Activated CD8-positive, alpha-beta memory T cell treated with anti-CD3 and anti-CD28 coated beads for 1 hour (primary cell): ENCODE results near the gene NPS.

Experiments used
- DNase-seq, 2 donors: peaks; one replicate each; pipeline ENCODE4 v3.0.0-alpha.2; 2020; ENCODE audit warnings: low read depth in 1 of 2; ENCODE audit errors: extremely low read depth in 1 of 2

The NPS gene

DNA sequence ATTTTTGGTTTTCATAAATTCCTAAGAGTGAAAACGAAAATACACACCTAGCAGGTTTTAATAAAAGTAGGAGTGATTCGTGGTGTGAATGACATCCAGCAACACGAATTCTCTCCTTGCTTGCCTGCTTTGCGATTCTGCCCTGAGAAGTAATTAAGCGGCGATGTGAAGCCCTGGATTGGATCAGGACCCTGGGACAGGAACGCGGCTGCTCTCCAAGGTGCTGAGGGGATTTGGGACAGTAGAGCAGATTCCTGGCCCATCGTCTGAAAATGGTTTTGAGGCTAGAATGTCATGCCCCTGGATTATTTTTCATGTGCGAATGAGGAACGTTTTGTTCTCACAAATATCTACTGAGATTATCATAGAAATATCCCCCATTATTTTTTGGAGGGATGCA, 7.8 kb downstream of the NPS start:
- no peak for DNase-seq

GRCh38 chr10:127561647-127562046, 12.5 kb downstream of the NPS start:
- DNase-seq = no peak

DNA sequence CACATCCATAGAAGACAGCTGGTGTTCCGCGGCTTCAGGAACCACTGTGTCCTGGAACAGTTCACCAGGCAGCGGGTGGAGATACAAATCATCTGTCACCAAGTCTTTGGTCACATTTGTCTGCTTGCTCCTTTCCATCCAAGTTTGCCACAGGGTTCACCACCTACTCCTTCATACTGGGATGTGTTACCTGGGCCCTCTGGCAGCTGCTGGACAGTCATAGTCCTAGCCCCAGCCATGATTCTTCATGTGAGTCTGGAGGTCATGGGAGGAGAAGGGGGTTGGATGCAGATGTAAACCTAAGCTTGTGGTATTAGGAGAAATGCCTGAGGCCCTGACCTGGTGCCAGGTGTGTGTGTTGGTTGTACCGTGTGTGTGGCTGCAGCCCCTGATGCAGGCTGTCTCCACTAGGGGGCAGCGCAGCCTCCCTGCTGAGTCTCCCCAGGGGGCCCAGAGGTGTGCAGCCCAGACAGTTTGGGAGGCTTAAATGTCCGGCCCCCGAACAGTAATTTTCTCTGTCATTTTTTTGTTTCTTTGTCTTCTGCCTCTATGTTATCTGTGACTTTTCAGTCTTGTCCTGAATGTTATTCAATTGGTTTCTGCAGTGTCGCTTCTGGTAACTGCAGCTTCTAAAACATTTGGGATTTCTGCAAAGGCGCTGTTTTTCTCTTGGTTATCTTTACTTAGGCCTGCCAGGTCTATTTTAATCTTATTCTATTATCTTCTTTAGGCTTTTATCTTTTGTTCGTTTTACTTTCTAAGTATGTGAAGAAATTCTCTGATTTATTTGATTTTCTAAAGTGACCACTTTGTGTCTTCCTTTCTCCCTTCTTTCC, 14.8 kb downstream of the NPS start:
- no peak for DNase-seq

DNA sequence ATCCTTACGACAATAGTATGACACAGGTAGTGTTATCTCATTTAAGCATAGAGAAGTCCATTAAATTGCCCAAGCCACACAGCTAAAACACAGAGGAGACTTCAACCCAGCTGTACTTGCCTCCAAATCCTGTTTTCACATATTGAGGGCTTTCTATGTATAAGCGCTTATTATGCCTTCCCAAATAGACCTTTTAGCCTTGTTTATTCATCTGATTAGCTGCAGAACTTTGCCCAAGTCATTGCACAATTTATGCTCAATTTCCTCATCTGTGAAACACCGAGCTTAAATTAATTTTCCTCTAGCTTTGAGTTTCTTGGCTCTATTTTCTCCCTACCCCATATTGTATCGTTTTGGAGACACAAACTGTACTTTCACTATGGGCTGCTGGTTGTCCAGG, 15.5 kb downstream of the NPS start:
- DNase-seq = no peak

- DNase-seq = no peak
These were observed 16.5 kb downstream of the NPS start for GRCh38 chr10:127565583-127565982.

DNA sequence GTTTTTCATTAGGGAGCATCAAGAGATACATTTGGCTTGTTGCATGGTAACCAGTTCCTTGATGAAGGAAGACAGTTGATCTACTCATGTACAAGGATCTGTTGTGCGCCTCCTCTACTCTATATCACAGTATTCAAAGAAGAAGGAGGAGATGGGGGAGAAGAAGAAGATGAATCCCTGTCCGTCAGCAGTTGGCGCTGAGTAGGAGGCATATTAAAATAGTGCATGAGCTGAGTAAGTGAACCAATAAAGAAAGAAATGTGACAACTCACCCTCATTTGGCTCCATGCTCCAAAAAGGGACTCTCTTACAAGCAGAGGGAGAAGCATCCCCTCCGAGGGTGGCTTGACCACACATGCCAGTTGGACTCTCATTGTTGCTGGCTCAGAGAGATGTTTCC, 20.1 kb downstream of the NPS start:
- no peak for DNase-seq

- DNase-seq = no peak
These were observed 20.9 kb downstream of the NPS start for GRCh38 chr10:127570036-127570435.

DNA sequence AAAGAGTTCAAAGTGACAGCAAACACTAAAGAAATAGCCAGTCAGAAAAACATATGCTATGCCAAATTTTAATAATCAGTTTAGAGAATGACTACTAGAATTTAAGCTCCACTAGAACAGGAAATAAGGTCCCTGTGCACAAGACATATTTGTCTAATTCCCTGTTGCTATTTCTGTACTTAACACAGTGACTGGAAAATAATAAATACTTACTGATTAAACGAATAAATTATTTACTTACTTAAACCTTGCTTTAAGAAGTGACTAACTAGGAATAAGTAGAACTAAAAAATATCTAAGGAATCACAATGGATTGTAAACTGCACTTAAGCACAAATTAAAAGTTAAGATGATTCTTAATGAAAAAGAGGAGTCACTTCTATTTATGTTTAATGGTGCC, 22.3 kb downstream of the NPS start:
- no peak for DNase-seq

DNA sequence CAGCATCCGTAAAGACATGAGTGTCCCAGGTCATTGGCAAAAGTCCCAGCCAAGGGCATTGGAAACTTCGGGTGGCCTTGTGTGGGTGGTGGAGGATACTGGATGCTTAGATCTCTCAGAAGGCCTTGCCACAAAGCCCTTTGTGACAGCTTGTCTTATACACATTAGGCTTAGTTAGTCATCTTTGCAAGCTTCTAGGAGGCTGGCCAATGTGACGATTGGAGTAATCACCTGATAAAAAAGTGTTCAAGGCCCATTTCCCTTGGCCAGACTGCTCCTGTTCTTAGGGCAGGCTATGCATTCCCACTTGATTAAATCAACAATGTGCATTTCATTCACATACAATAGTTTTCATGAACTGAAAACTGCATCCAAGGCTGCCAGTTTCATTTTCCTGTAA, 26.9 kb downstream of the NPS start:
- DNase-seq = no peak

- DNase-seq = no peak
These were observed 27.6 kb downstream of the NPS start for GRCh38 chr10:127576740-127577161.

DNA sequence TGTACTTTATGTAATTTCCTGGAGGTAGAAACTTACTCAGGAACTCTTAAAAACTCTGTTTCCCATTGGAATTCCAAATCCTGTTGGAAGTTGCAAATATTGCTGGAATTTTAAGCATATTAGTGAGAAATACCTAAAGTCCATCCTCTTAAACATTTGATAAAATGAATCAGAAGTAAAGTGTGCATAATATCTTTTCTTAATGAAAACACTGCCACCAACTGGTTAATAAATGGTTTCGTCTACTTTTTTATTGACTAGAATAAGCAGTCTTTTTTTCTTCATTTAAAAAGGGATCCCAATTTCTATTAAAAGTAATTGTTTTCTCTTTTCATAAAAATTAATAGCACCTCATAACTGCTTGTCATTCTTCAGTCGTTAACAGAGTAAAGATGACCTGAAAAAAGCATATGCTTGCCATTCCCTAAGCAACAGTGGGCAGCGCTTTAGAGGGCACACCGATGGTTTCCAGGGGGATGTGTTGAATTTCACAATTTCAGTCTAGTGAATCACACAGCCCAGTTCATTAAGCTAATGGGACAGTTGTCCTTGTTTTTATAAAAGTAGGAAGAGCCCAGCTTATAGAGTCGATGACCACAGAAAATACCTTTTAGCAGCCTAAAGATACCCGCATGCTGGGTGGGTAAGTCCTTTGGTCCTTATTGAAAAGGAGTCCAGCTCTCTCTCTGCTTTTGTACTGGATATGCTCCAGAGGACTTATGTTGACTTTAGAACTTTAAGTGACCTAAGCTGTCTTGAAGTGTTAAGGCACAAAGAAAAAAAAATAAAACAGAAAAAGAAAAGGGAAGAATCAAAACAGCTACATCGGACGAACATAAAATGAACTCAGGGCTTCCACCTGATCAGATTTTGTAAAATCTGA, 28.5 kb downstream of the NPS start:
- no peak for DNase-seq

DNA sequence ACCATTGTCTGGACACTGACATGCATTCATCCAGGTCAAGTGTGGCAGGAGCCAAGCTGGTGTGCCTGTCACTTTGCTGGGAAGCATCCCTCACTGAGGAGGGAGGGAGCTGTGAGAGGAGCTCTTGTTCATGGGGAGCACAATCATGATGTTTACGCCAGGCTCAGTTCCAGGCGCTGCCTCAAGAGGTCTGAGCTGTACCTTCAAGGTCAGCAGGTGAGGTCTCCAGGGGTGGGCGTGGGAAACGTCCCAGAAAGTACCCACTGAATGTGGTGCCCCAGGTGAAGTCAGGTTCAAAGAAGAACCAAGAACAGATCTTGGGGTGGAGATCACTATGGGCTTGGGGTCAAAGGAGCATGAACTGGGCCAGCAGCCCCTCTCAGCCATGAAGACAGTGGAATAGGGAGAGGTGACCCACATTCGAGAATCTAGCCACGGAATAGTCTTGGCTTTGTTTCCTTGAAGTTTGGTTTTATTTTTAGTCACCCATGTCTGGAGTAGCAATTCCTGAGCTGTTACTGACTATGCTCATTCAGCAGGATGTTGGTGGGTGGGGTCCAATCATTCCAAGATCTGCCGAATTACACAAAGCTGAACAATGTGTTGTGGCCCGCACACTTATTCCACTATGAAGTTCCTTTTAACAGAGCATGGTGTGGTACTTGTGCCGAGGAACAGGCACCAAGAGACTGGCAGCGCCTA, 29.3 kb downstream of the NPS start:
- DNase-seq = no peak

GRCh38 chr10:127578961-127579305, 29.8 kb downstream of the NPS start:
- DNase-seq = no peak

DNA sequence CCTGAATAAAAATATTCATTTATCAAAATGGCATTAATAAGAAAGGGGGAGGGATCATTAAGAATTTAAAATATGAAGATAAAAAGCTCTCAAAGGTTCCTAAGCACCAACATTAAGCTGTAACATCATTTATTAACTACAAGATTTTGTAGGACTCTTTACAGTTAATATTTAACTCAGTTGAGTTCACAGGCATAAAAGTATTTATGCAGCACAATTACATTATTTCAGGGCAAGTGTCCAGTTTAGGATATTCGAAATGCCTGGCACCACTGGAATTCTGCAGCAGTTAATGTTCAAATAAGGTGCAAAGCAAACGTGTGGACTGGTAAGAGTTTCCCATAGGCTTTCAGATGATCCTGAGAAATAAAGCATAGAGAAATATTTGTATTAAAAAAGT, 30.5 kb downstream of the NPS start:
- no peak for DNase-seq

- DNase-seq = no peak
These were observed 31.7 kb downstream of the NPS start for GRCh38 chr10:127580822-127581221.

GRCh38 chr10:127585519-127586023, 36.5 kb downstream of the NPS start:
- no peak for DNase-seq

GRCh38 chr10:127587668-127588365, 38.7 kb downstream of the NPS start:
- DNase-seq = no peak

DNA sequence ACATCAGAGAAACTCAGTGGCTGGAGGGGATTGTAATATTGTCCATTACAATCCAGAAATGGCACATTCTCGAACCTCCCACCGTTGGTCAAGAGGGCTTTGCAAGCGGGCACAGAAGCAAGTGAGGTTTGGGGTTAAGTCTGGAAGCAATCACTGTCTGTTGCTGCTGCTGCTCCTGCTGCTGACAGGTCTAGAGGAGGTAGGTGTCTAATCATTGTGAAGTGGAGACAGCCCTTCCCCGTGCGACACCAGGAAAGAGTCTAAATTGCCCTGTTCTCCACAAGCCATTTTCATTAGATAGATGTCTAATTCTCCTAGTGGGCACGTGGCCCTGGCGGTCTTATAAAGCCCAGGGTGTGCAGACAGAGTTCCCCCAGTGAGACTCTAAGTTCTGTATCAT, 43.5 kb downstream of the NPS start:
- DNase-seq = no peak

- DNase-seq = no peak
These were observed 51.4 kb downstream of the NPS start for GRCh38 chr10:127600479-127600878.
